HG02870 (cell line): ENCODE measurements around the gene ACBD3.

Experiments
- ATAC-seq: cut with Tn5 transposase; IDR thresholded peaks from one replicate; pipeline ENCODE4 v1.9.1; 2021; ENCODE audit warnings: mild to moderate bottlenecking, moderate library complexity; ENCODE audit not compliant: unreplicated experiment

ACBD3 gene

DNA sequence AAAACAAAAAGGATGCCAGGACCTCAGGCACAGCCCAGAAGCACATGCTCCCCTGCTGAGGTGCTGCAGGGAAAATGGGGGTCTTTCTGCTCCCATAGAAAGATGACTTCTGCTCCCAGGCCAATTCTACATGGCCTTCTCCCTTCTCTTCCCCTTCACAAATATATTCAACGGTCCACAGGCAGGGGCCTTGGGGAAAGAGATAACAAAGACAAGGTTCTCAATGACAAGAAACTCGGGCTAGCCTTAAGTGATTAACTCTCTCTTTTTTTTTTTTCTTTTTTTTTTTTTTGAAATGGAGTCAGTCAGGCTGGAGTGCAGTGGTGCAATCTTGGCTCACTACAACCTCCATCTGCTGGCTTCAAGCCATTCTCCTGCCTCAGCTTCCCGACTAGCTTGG lies 69.9 kb downstream of the ACBD3 start:
- ATAC-seq: no peak

DNA sequence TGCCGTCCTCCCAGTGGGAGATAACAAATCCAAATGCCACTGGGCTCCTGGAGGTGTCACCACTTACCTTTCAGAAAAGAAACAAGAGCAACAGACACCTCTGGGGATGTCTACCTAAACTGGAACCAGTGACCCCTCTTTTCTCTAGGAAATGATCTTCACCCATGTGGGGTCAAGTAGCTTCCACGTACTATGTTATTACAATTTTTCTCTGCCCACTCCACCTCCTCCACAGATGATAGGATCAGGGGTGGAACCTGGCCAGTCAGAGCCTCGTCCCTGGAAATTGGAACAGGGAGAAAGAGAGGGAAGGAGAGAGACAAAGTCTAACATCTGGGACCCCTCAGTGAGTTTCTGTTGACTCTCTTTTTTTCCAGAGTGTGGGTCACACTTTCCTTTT lies 73.9 kb downstream of the ACBD3 start:
- ATAC-seq: no peak

DNA sequence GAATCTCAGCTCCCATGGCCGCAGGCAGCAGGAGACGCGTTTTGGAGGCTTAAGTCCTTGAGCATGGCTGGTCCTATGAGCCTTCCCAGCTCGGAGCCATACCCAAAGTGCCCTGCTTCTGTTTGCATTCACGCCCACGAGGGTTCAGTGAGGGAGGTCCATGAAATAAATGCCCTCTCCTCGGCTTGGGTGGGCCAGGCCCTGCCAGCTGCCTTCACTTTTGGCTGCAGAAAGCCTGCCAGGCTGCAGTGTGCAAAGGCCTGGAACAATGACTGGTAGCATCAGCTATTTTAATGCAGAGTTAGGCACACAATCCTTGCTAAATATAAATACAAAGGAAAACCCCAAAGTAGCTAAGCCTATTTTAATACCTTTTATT lies 74.7 kb downstream of the ACBD3 start:
- ATAC-seq: no peak

DNA sequence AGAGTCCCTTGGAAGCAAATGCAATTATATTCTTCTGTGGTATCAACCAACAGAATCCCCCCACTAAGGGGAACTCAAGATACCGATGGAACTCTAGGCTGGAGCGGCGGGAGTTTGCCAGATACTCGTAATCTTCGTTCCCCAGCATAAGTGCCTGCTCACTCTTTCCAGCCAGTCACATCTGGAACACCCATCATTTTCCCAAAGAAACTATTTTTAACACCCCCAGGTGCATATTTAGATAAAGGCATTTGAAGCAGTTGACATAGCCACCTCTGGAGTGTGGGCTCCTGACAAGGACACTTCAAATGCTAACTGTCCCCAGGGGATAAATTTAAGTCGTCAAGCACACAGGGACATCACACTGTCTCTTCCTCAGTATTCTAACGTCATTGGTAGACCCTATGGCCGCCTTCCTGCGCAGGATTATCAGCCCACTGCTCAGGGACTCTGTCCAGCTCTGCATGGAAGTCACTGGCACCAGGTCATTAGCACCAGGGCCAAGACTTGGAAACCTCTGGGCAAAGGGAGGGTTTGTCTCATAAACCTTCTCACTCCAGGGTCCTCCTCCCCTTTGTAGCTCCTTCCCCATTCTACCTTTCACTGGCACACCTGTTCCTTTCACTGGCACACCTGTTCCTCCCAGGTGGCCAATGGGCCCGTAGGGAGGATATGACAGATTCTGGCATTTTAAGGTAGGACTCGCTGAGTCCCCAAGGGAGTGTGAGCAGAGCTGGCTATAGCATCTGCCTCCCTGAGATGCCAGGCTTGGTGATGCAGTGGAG lies 75.3 kb downstream of the ACBD3 start:
- ATAC-seq: no peak

DNA sequence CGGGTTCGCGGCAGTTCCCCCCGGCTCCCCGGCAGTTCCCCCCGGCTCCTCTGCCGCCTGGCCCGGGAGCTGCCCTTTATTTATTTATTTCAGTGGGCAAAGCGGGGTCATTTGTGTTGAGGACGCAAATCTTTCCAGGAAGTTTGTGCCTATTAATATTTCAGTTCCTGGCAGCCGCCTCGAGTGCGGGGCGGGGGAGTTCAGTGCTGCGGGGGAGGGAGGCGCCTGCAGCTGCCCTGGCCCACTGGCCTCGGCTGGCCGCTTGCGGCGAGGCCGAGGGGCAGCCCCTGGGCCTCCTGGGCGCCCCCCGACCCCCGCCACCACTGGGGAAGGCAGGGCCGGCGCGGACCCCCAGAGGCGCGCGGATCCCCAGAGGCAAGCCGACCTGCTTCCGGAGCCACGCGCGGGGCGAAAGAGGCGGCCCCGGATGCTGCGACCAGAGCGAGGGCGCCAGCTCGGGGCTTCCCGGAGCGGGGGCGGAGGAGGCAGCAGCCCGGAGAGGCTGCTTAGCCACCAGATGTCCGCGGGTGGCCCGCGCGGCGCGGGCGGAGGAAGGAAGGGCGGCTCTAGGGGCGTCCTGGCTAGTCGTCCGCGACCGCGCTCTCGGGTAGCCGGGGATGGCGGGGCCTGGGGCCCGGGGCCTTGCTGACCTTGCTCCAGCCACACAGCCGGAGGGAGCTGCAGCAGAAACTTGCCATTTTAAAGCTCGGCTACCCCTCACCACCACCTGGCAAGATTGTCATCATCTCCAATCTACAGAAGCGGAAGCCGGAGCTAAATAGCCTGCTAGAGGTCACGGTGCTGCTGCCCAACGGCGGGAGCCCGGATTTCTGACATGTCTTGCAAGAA lies 76.1 kb downstream of the ACBD3 start:
- ATAC-seq: peak; percentile 73

DNA sequence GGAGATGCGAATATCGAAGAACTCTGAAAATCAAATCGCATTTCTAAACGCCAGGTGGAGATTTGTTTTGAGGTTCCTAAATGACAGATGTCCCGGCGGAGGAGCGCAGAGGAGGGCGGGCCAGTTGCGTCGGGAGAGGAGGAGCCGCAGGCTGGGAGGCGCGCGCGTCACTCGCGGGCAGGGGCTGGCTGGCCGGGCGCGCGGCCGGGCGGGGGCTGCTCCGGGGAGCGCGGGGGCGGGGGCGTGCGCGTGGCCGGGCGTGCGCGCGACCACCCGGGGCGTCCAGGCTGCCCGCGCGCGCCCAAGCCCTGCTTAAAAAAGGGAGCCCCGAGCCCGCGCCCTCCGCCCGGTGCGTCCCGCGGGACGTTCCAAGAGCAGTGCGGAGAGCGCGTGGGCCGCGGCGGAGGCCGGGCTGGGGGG lies 76.7 kb downstream of the ACBD3 start:
- ATAC-seq: peak; percentile 66

DNA sequence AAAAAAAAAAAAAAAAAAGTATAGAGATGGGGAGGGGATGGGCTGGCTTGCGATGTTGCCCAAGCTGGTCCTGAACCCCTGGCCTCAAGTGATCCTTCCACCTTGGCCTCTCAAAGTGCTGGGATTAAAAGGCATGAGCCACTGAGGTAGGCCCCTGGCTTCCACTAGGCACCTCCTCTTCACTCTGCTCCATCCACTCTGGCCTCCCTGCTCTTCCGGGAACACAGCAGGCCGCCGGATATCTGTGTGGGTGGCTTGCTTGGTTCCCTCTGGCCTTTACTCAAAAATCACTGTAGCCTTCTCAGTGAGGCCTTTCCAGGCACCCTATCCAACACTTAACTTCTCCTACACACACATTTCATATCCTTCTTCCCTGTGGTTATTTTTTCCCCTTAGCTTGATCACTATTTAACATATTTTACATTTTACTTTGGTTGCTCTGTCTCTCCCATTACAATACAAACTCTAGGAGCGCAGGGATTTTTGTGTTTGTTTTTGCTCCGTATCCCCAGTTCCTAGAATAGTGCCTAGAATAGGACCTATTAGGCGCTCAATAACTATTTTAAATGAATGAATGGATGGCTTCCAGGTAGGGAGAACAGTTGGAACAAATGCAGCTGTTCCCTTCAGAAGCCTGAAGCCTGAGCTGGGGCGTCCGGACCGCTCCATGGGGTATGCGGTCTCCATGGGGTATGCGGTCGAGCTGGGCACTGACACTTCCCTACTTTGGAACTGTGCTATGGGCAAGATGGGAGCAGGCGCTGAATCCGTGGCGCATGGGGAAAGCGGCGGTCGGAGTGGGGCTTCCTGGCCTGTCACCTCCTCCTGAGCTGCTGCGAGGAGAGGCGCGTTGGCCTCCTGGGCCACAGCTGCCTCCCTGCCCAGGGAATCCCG lies 77.4 kb downstream of the ACBD3 start:
- no peak for ATAC-seq

DNA sequence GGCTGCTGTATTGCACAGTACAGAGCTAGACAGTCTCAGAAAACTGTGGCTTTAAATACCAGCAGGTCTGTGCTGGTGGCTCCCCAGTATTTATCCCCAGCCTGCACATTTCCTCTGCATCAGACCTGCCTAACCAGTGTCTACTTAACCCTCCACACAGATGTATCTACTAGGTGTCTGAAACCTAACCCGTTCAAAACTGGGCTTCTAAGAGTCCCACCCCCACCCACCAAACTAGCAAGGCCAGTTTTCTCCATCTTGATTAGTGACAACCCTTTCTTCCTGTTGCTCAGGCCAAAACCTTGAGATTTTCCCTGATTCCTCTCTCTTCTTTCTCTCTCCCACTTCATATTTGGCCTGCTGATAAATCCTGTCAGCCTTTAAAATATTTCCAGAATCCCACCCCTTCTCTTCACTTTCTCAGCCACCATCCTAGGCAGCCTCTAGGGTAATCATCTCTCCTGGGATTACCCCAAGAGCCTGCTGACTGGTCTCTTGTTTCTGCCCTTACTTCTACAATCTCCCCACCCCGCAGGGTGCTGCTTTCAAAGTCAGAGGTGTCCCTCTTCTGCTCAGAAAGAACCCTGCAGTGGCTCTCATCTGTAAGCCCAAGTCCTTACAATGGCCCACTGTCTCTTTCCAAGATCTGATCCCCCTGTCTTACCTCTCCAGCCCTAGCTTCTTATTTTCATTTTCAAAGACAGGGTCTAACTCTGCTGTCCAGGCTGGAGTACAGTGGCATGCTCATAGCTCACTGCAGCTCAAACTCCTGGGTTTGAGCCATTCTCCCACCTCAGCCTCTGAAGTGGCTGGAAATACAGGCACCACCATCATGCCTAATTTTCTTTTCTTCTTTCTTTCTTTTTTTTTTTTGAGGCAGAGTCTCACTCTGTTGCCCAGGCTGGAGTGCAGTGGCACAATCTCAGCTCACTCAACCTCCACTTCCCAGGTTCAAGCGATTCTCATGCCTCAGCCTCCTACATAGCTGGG lies 78.8 kb downstream of the ACBD3 start:
- ATAC-seq: no peak

DNA sequence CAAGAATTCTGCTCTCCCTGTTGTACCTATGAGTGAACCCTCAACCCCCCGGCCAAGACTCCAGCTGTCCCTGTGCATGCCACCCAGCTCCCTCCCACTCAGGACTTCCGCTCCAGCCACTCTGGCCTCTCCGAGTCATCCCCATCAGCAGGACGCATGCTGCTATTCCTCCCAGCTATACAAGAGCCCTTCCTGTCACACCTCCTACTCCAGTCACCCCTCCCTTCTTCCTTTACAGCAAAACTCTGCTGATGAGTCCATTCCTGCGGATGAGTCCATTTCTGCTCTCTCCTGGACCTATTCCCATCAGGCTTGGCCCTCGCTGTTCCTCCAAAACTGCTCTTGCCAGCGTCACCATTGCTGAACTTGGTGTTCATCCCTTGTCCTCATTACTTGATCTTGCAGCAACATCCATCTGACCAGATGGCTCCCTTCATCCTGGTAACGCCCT lies 81.8 kb downstream of the ACBD3 start:
- ATAC-seq: no peak

DNA sequence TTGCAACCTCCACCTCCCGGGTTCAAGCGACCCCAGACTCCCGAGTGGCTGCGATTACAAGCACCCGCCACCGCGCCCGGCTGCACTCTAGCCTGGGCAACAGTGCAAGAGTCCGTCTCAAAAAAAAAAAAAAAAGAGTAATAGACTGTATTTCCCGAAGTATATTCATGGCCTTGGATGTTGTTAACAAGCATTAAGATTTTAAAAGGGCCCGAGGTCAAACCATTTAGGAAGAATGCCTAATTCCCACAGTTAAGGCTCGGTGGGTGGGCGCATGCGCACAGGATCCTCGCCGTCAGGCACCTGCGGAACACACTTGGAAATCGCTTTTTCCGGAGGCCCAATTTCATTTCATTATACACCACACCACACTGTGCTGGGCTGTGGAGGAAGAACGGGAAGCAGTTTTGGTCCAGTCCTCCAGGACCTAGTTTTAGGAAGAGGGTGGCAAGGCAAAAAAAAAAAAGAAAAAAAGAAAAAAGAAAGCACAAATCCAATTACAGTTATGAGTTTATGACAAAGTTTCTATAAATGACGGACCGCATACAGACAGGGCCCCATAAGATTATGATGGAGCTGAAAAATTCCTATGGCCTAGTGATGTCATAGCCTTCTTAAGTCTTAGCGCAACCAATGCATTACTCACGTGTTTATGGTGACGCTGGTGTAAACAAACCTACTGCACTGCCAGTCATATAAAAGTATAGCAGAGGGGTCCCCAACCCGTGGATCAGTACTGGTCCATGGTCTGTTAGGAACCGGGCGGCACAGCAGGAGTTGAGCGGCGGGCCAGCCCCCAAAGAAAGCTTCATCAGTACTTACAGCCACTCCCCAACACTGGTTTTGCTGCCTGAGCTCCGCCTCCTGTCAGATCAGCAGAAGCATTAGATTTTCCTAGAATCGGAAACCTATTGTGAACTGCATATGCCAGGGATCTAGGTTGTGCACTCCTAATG lies 85.8 kb downstream of the ACBD3 start:
- no peak for ATAC-seq

DNA sequence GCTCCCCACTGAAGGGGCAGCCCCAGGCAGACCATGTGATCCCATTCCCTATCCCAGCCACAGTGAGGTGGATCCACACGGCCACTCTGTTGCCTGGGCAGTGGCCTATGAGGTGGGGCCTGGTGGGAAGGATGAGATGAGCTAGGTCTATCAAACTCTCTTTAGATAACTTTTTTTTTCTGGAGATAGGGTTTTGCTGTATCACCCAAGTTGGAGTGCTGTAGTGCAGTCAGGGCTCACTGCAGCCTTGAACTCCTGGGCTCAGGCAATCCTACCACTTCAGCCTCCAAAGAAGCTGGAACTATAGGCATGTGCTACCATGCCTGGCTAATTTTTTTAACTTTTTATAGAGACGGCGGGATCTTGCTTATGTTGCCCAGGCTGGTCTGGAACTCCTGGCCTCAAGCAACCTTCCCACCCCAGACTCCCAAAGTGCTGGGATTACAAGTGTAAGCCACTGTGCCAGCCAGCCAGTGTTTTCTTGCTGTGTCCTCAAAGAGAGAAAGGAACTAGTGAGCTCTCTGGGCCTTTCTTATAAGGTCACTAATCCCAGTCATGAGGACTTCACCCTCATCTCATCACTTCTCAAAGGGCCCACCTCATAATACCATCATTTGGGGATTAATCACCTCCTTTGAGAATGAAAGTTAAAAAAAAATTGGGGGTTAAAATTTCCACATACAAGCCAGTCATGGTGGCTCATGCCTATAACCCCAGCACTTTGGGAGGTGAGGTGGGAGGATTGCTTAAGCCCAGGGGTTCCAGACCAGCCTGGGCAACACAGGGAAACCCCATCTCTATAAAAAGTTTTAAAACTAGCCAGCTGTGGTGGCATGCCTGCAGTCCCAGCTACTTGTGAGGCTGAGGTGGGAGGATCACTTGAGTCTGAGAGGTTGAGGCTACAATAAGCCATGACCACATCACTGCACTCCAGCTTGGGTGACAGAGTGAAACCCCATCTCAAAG lies 87.4 kb downstream of the ACBD3 start:
- no peak for ATAC-seq

DNA sequence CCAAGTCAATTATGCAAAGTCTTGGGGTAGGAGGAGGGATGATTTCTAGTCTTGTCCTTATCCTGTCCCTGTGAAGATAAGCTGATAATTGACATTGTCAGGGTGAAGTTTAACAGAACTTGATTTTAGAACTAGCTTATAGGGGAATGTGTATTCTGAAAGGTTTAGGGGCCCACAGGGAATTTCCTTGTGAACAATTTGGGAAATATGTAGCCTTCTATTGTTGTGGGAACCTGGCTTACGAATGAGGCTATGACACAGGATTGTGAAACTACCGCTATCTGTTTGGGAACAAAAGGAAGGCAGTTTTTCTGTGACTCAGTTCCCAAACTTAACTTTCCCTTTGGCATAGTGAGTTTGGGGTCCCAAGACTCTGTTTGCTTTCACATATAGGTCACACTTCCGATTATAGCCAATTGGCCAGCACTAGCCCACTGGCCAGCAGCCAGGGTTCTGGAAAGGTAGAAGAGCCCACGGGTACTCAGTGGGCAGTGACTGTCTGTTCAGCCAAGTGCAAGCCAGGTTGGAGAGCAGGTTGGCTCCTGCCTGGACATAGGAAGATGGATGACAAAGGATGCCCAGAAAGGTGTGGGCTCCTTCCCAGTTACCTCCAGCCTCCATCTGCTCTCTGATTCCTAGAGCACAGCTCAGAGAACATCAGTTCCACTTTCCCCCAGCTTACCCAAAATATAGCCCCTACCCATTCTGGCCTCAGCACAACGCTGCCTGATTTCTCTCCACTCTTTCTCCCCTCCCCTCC lies 88.5 kb downstream of the ACBD3 start:
- ATAC-seq: no peak

DNA sequence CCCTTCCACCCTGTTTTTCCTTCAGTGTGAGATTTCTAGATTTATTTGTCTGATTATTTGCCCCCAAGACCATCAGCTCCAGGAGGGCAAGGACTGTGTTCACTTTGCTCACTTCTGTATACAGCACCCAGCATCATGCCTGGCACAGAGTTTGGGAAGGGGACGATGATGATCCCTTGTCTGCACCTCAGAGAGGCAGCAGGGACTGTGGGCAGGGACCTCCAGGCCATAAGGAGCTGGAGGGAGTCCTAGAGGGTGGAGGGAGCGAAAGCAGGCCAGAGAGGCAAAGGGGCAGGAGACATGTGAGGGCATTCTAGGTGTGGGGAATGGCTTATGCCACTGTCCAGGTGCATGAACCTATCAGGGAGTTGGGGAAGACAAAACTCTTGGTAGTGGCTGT lies 91.3 kb downstream of the ACBD3 start:
- ATAC-seq: no peak
